ENCODE data around the gene LRRTM4. TPM values are rescaled to one million over a fixed set of nuclear protein-coding genes. Genes with fewer than 3 reads are reported as not detected.
"Not testable (repeated sequence)": the region's sequence is repeated elsewhere in the genome, so short reads cannot be mapped to it uniquely, and the experiment has no call there.

Gene LRRTM4
- total and polyA plus RNA-seq, 8 donors: 0.38 to 3.3 (median 2.0) TPM

- Histone ChIP-seq H3K27me3 (no peaks in the 10 kb centered on the region), H3K36me3 (no peaks in the 10 kb centered on the region), H3K4me1 (no peaks in the 10 kb centered on the region), H3K4me3 (no peak overlapping the region), H3K27ac (no peak overlapping the region), H3K9me3 (no peaks in the 10 kb centered on the region)
- ATAC-seq (no peak), DNase-seq (no peak)
- TF ChIP-seq, protein P1, sequence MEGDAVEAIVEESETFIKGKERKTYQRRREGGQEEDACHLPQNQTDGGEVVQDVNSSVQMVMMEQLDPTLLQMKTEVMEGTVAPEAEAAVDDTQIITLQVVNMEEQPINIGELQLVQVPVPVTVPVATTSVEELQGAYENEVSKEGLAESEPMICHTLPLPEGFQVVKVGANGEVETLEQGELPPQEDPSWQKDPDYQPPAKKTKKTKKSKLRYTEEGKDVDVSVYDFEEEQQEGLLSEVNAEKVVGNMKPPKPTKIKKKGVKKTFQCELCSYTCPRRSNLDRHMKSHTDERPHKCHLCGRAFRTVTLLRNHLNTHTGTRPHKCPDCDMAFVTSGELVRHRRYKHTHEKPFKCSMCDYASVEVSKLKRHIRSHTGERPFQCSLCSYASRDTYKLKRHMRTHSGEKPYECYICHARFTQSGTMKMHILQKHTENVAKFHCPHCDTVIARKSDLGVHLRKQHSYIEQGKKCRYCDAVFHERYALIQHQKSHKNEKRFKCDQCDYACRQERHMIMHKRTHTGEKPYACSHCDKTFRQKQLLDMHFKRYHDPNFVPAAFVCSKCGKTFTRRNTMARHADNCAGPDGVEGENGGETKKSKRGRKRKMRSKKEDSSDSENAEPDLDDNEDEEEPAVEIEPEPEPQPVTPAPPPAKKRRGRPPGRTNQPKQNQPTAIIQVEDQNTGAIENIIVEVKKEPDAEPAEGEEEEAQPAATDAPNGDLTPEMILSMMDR (IDR thresholded peaks at IDR 0.05): no peak
- intact Hi-C loops (cut with DNase I): no loop called here
Observed at GRCh38 chr2:77191665-77192064, 330.5 kb downstream of the LRRTM4 start.

DNA sequence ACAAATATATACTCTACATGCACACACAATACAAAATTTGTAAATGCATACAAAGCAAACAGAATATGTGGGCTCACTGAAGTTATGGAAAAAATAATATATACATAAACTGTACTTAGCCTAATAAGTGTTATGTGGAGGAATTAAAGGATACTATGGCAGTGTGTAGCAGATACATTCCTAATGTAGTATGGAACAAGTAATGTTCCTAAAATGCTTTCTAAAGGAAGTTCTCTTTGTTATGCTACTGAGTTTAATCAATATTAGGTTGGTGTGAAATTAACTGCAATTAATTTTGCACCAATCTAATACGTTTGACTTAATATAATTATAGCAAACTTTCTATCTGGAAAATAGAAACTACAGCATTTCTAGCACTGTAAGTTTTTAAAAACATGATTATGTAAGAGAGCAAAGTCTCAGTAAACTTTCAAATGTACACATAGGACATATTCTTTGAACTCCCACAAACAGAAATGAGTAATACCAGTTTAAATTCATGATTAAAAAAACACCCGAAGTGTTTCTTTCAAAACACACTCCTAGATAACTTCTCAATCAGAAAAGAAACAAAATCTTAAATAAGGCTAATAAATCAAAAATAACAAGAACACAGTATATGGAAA lies 331.3 kb downstream of the LRRTM4 start:
- ATAC-seq (no peak), DNase-seq (no peak)
- Histone ChIP-seq H3K4me1 (no peaks in the 10 kb centered on the region), H3K9me3 (peaks cover 0 to 4% of the 10 kb centered on the region in 2 donors), H3K27me3 (no peaks in the 10 kb centered on the region), H3K4me3 (no peak overlapping the region), H3K27ac (no peak overlapping the region), H3K36me3 (no peaks in the 10 kb centered on the region)
- intact Hi-C loops (cut with DNase I): no loop called here
- TF ChIP-seq, protein P1 (IDR thresholded peaks at IDR 0.05): no peak

DNA sequence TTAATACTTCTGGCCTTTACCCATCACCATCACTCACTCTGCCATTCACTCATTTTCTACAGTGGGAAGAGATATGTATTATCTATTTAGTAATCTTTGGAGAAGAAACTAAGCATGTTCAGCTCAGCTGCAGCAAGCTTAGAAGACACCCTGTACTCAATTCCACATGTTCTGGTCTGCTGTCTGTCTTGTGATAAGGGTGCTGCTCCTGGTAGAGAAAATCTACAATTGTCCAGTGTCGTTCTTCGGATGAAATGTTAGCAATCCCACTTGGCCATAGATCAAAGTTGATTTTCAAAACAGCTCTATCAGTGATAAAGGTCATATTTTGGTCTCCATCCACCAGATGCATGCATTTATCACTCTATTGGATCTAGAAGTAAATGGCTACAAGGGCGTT lies 337.1 kb downstream of the LRRTM4 start:
- Histone ChIP-seq H3K9me3 (peaks cover 0 to 15% of the 10 kb centered on the region in 2 donors), H3K36me3 (no peaks in the 10 kb centered on the region), H3K27me3 (no peaks in the 10 kb centered on the region), H3K27ac (no peak overlapping the region), H3K4me3 (no peak overlapping the region), H3K4me1 (no peaks in the 10 kb centered on the region)
- no peak for ATAC-seq
- DNase-seq: no peak
- TF ChIP-seq, protein P1 (IDR thresholded peaks at IDR 0.05): no peak
- intact Hi-C loops (cut with DNase I): no loop called here

DNA sequence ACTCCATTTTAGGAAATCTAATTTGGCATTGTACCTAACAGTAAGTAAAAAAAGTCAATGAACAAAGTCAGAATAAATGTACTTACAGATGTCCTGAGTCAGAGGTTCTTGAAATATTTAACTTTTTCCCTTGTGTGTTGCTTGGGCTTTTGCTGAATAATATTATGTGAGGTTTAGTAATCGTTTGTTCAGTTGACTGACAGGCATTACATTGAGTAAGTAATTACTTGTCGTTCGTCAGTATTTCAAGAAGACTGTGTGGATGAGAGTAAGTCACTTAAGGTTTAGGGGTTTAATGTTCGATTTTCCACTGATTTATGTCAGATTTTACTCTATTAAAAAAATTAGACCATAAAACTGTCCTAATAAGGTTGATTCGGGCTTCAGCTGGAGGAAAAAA lies 342.9 kb downstream of the LRRTM4 start:
- TF ChIP-seq, protein P1 (IDR thresholded peaks at IDR 0.05): no peak

GRCh38 chr2:77175266-77175780 lies 346.9 kb downstream of the LRRTM4 start:
- intact Hi-C loops (cut with DNase I); DNase-seq: not testable (repeated sequence)

More for the DNA sequence above, 342.9 kb downstream of the LRRTM4 start:
- intact Hi-C loops (cut with DNase I): no loop called here
- H3K9me3 ChIP-seq: peaks cover 0 to 11% of the 10 kb centered on the region in 2 donors
- no peaks in the 10 kb centered on the region for H3K36me3 ChIP-seq
- no peaks in the 10 kb centered on the region for H3K4me1 ChIP-seq
- ATAC-seq (no peak), DNase-seq (no peak)
- H3K4me3 ChIP-seq: no peak overlapping the region
- H3K27ac ChIP-seq: no peak overlapping the region
- no peaks in the 10 kb centered on the region for H3K27me3 ChIP-seq

DNA sequence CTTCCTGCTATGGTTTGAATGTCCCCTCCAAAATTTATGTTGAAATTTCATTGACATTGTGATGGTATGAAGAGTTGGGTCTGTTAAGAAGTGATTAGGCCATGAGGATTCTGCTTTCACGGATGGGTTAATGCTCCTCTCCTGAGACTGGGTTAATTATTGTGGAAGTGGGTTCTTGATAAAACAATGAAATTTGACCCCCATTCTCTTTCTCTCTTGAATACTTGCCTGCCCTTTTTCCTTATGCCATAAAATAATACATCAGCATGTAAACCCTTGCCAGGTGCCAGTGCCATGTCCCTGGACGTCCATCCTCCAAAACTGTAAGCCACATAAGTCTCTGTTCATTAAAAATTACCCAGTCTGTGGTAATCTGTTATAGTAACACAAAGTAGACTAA lies 352.8 kb downstream of the LRRTM4 start:
- Histone ChIP-seq H3K36me3 (no peaks in the 10 kb centered on the region), H3K4me1 (no peaks in the 10 kb centered on the region), H3K27me3 (no peaks in the 10 kb centered on the region), H3K27ac (no peak overlapping the region), H3K9me3 (peaks cover 0 to 20% of the 10 kb centered on the region in 2 donors), H3K4me3 (no peak overlapping the region)
- DNase-seq: no peak
- TF ChIP-seq, protein P1 (IDR thresholded peaks at IDR 0.05): no peak
- ATAC-seq: no peak
- intact Hi-C loops (cut with DNase I): no loop called here

More at GRCh38 chr2:77175266-77175780, 346.9 kb downstream of the LRRTM4 start:
- not testable (repeated sequence) for H3K9me3 ChIP-seq, ATAC-seq, H3K36me3 ChIP-seq, H3K4me3 ChIP-seq, H3K27ac ChIP-seq, H3K27me3 ChIP-seq, H3K4me1 ChIP-seq

DNA sequence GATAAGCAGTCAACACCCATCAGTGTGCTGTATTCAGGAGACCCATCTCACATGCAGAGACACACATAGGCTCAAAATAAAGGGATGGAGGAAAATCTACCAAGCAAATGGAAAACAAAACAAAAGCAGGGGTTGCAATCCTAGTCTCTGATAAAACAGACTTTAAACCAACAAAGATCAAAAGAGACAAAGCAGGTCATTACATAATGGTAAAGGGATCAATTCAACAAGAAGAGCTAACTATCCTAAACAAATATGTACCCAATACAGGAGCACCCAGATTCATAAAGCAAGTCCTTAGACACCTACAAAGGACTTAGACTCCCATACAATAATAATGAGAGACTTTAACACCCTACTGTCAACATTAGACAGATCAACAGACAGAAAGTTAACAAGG lies 358.2 kb downstream of the LRRTM4 start:
- DNase-seq; ATAC-seq; H3K27ac ChIP-seq; H3K4me1 ChIP-seq; H3K4me3 ChIP-seq; H3K27me3 ChIP-seq; H3K36me3 ChIP-seq; intact Hi-C loops (cut with DNase I): not testable (repeated sequence)
- H3K9me3 ChIP-seq: peaks cover 0 to 34% of the 10 kb centered on the region in 2 donors

Data from left lung (tissue), 10 donors.